ENCODE measurements around the gene SEMA5A. TPM values are rescaled to one million over a fixed set of nuclear protein-coding genes. Genes with fewer than 3 reads are reported as not detected.

Gene SEMA5A
- total RNA-seq, 2 donors from 2014 or later: 0.14 to 0.23 TPM

- Mint-ChIP-seq H3K27me3 (ENCODE audit: low read depth) (no peaks in the 10 kb centered on the region), H3K36me3 (ENCODE audit: insufficient read depth in 2 of 2) (no peaks in the 10 kb centered on the region), H3K27ac (no peak overlapping the region), H3K4me3 (no peak overlapping the region), H3K9me3 (peaks cover 0 to 4% of the 10 kb centered on the region in 2 donors), H3K4me1 (ENCODE audit: low read depth) (no peaks in the 10 kb centered on the region)
- ATAC-seq (replicated peaks in 1 of 2): no peak
- DNase-seq: no peak
Observed at GRCh38 chr5:9320652-9321051, 225.2 kb downstream of the SEMA5A start.

DNA sequence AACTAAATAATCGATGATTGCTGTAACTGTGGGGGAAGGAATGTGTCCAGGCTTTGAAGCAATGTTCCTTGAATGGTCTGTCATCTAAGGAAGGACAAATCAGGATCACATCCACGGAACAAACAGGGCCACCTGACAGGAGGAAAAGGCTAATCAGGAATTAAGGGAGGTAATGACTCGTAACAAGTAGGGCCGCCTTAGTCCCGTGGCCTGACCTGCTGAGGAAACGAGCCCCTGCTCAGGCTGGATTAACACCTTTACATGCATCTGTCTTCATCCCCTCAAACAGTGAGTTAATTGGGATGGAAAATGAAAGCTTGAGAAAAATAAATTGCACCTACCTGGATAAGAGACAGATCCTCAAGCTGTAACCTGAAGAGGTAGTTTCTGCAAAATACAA is 227.8 kb downstream of the SEMA5A start:
- Mint-ChIP-seq H3K27ac (no peak overlapping the region), H3K9me3 (peaks cover 3 to 6% of the 10 kb centered on the region in 2 donors)

GRCh38 chr5:9316733-9317132 is 229.1 kb downstream of the SEMA5A start:
- Mint-ChIP-seq H3K36me3 (ENCODE audit: insufficient read depth in 2 of 2) (no peaks in the 10 kb centered on the region), H3K4me3 (no peak overlapping the region), H3K4me1 (ENCODE audit: low read depth) (no peaks in the 10 kb centered on the region), H3K27me3 (ENCODE audit: low read depth) (no peaks in the 10 kb centered on the region), H3K9me3 (peaks cover 3 to 8% of the 10 kb centered on the region in 2 donors), H3K27ac (no peak overlapping the region)
- DNase-seq (no peak), ATAC-seq (replicated peaks in 1 of 2) (no peak)

More for the DNA sequence above, 227.8 kb downstream of the SEMA5A start:
- no peaks in the 10 kb centered on the region for H3K36me3 Mint-ChIP-seq (ENCODE audit: insufficient read depth in 2 of 2)
- no peak for DNase-seq
- ATAC-seq (replicated peaks in 1 of 2): no peak
- no peaks in the 10 kb centered on the region for H3K27me3 Mint-ChIP-seq (ENCODE audit: low read depth)
- no peaks in the 10 kb centered on the region for H3K4me1 Mint-ChIP-seq (ENCODE audit: low read depth)
- H3K4me3 Mint-ChIP-seq: no peak overlapping the region

DNA sequence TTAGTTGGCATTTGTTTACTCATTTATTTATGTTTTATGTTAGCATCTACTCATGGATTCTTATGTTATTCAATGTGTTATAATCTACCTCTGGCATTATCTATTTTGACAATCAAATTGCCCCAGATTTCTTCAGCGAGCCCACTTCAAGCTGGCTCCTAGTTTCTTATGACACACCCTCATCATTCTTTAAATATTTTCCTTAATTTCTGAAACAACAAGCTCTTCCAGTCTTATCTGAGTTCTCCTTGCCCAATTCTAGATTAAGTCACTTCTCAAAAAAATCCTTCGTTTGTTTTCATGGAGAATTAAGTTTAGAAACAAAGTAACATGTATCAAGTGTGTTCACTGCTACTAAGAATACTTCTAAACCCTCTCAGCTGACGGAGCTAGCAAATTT is 229.8 kb downstream of the SEMA5A start:
- Mint-ChIP-seq H3K4me1 (ENCODE audit: low read depth) (no peaks in the 10 kb centered on the region), H3K27ac (no peak overlapping the region), H3K9me3 (peaks cover 3 to 8% of the 10 kb centered on the region in 2 donors), H3K27me3 (ENCODE audit: low read depth) (no peaks in the 10 kb centered on the region), H3K36me3 (ENCODE audit: insufficient read depth in 2 of 2) (no peaks in the 10 kb centered on the region), H3K4me3 (no peak overlapping the region)
- ATAC-seq (replicated peaks in 1 of 2) (no peak), DNase-seq (no peak)

DNA sequence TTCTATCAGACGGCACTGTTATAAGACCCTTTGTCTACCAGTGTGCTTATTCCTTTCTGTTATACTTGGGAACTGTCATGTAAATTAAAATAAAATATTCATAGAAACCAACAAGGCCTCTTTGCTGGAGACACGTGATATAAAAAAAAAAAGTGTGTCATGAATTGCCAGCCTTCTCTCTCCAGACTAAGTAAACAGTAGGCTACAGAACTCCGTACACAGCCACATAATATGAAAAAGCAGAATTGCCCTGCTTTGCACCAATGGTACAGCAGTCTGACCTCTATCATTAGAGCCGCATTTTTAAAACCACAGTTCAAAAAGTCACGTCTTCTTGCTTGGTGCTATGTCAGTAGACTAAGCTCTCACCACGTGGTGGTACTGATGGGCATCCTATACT is 231.3 kb downstream of the SEMA5A start:
- DNase-seq (no peak), ATAC-seq (replicated peaks in 1 of 2) (no peak)
- Mint-ChIP-seq H3K4me1 (ENCODE audit: low read depth) (no peaks in the 10 kb centered on the region), H3K4me3 (no peak overlapping the region), H3K9me3 (peaks cover 3 to 8% of the 10 kb centered on the region in 2 donors), H3K36me3 (ENCODE audit: insufficient read depth in 2 of 2) (no peaks in the 10 kb centered on the region), H3K27me3 (ENCODE audit: low read depth) (no peaks in the 10 kb centered on the region), H3K27ac (no peak overlapping the region)

GRCh38 chr5:9313751-9314150 is 232.1 kb downstream of the SEMA5A start:
- Mint-ChIP-seq H3K27me3 (ENCODE audit: low read depth) (no peaks in the 10 kb centered on the region), H3K9me3 (peaks cover 3 to 8% of the 10 kb centered on the region in 2 donors), H3K4me3 (no peak overlapping the region), H3K27ac (no peak overlapping the region), H3K4me1 (ENCODE audit: low read depth) (no peaks in the 10 kb centered on the region), H3K36me3 (ENCODE audit: insufficient read depth in 2 of 2) (no peaks in the 10 kb centered on the region)
- ATAC-seq (replicated peaks in 1 of 2) (no peak), DNase-seq (no peak)

DNA sequence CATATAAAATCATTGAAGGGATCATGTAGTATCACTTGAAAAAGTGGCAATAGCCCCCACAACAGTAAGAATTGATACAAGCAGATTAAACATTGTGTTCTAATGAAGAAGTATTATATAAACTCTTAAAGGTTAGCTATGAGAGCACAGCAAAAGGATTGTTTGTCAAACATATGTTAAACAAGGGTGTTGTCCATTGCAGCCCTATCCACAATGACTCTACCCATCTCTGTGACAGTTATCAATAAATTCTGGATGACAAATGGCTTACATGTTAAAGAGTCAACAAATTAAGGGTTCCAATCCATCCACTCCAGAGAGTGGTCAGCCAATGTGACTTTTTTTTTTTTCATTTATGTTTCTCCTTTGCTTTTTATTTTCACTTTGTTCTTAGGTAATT is 238.7 kb downstream of the SEMA5A start:
- Mint-ChIP-seq H3K27me3 (ENCODE audit: low read depth) (no peaks in the 10 kb centered on the region), H3K4me3 (no peak overlapping the region), H3K36me3 (ENCODE audit: insufficient read depth in 2 of 2) (no peaks in the 10 kb centered on the region), H3K4me1 (ENCODE audit: low read depth) (no peaks in the 10 kb centered on the region), H3K27ac (no peak overlapping the region), H3K9me3 (no peaks in the 10 kb centered on the region)
- ATAC-seq (replicated peaks in 1 of 2) (no peak), DNase-seq (no peak)

DNA sequence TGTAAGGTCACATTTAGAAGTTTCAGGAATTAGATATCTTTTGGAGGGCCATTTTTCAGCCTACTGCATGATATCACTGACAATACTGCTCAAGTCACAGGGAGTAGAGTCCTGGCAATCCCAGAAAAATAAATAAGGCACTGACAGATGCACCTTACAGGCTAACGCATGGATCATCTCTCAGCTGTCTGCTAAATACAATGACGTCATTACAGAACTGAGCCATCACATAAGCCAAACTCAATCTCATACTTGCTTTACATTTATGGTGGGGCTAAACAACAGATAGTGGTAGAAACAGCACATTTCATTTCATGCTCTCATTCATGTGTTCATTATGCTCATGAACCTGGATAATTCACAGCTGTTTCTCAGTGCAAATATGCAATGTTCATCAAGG is 243.7 kb downstream of the SEMA5A start:
- Mint-ChIP-seq H3K4me1 (ENCODE audit: low read depth) (no peaks in the 10 kb centered on the region), H3K36me3 (ENCODE audit: insufficient read depth in 2 of 2) (no peaks in the 10 kb centered on the region), H3K27ac (no peak overlapping the region), H3K9me3 (peaks cover 0 to 4% of the 10 kb centered on the region in 2 donors), H3K27me3 (ENCODE audit: low read depth) (no peaks in the 10 kb centered on the region), H3K4me3 (no peak overlapping the region)
- no peak for ATAC-seq (replicated peaks in 1 of 2)
- DNase-seq: no peak

DNA sequence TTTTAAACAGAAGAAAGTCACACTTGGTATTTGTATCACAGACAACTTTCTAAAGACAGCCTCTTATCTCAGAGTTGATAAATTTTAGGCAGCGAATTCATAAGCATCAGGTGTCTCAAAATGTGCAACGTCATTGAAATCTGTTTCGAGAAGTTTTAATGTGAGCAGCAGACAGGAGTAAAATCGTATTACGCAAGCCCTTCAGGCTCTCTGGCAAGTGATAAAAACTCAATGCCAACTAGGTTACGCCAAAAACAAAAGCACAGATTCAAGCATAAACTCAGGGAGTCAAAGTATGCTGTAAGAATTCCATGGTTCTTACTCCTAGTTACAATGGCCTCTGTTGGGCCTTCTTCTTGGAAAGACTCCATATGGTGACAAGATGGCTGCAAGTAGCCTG is 244.7 kb downstream of the SEMA5A start:
- H3K27me3 Mint-ChIP-seq (ENCODE audit: low read depth): no peaks in the 10 kb centered on the region
- H3K4me3 Mint-ChIP-seq: no peak overlapping the region
- DNase-seq (no peak), ATAC-seq (replicated peaks in 1 of 2) (no peak)
- no peak overlapping the region for H3K27ac Mint-ChIP-seq
- H3K9me3 Mint-ChIP-seq: peaks cover 0 to 4% of the 10 kb centered on the region in 2 donors
- H3K4me1 Mint-ChIP-seq (ENCODE audit: low read depth): no peaks in the 10 kb centered on the region
- no peaks in the 10 kb centered on the region for H3K36me3 Mint-ChIP-seq (ENCODE audit: insufficient read depth in 2 of 2)

DNA sequence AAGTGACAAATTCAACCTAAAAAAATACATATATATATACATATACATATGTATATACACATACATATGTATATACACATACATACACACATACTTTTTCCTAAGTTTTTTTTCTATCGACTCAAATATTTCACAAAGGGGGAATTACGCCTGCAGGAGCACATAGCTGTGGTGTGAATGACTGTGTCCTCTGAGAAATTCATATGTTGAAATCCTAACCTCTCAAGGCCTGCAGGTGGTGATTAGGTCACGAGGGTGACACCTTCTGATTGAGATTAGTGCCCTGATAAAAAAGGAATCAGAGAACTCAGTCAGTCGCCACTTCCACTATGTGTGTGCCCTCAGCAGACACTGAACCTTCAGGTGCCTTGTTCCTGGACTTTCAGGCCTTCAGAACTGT is 248.7 kb downstream of the SEMA5A start:
- Mint-ChIP-seq H3K4me3 (no peak overlapping the region), H3K36me3 (ENCODE audit: insufficient read depth in 2 of 2) (no peaks in the 10 kb centered on the region), H3K9me3 (peaks cover 0 to 4% of the 10 kb centered on the region in 2 donors), H3K4me1 (ENCODE audit: low read depth) (no peaks in the 10 kb centered on the region), H3K27me3 (ENCODE audit: low read depth) (no peaks in the 10 kb centered on the region), H3K27ac (no peak overlapping the region)
- ATAC-seq (replicated peaks in 1 of 2) (no peak), DNase-seq (no peak)

- DNase-seq (no peak), ATAC-seq (replicated peaks in 1 of 2) (no peak)
- peaks cover 2 to 4% of the 10 kb centered on the region in 2 donors for H3K9me3 Mint-ChIP-seq
- H3K27ac Mint-ChIP-seq: no peak overlapping the region
- H3K27me3 Mint-ChIP-seq (ENCODE audit: low read depth): no peaks in the 10 kb centered on the region
- H3K36me3 Mint-ChIP-seq (ENCODE audit: insufficient read depth in 2 of 2): no peaks in the 10 kb centered on the region
- no peaks in the 10 kb centered on the region for H3K4me1 Mint-ChIP-seq (ENCODE audit: low read depth)
- no peak overlapping the region for H3K4me3 Mint-ChIP-seq
Observed at GRCh38 chr5:9295466-9295801, 250.4 kb downstream of the SEMA5A start.

GRCh38 chr5:9294793-9295465 is 250.9 kb downstream of the SEMA5A start:
- H3K4me3 Mint-ChIP-seq: no peak overlapping the region
- ATAC-seq (replicated peaks in 1 of 2): no peak
- no peaks in the 10 kb centered on the region for H3K36me3 Mint-ChIP-seq (ENCODE audit: insufficient read depth in 2 of 2)
- no peaks in the 10 kb centered on the region for H3K27me3 Mint-ChIP-seq (ENCODE audit: low read depth)
- peaks cover 2 to 4% of the 10 kb centered on the region in 2 donors for H3K9me3 Mint-ChIP-seq
- H3K4me1 Mint-ChIP-seq (ENCODE audit: low read depth): no peaks in the 10 kb centered on the region
- no peak overlapping the region for H3K27ac Mint-ChIP-seq
- DNase-seq: no peak

DNA sequence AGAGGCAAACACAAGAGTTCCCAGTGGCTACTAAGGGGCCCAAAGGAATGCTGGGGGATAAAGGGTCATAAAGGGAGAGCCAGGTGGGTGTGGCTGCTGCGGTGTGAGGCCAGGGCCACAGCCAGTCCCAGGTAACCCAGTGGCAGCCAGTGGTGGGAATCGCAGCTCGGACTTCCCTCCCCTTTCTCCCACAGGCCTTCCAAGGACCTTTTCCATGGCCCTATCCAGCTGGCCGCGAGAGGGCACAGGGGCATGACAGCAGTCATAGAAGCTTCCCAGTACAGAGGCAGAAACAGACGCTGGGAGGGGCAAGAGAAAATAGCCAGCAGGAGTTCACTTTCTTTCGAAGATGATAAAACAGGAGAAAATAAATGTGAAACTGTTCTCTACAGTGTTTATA is 257.6 kb downstream of the SEMA5A start:
- DNase-seq (no peak), ATAC-seq (replicated peaks in 1 of 2) (no peak)
- no peaks in the 10 kb centered on the region for H3K4me1 Mint-ChIP-seq (ENCODE audit: low read depth)
- H3K27ac Mint-ChIP-seq: no peak overlapping the region
- H3K27me3 Mint-ChIP-seq (ENCODE audit: low read depth): no peaks in the 10 kb centered on the region
- H3K4me3 Mint-ChIP-seq: no peak overlapping the region
- peaks cover 0 to 3% of the 10 kb centered on the region in 2 donors for H3K9me3 Mint-ChIP-seq
- no peaks in the 10 kb centered on the region for H3K36me3 Mint-ChIP-seq (ENCODE audit: insufficient read depth in 2 of 2)

GRCh38 chr5:9284781-9285307 is 261.0 kb downstream of the SEMA5A start:
- H3K9me3 Mint-ChIP-seq: peaks cover 2% of the 10 kb centered on the region in 2 donors
- H3K4me3 Mint-ChIP-seq: no peak overlapping the region
- no peak for ATAC-seq (replicated peaks in 1 of 2)
- no peaks in the 10 kb centered on the region for H3K27me3 Mint-ChIP-seq (ENCODE audit: low read depth)
- DNase-seq: no peak
- H3K36me3 Mint-ChIP-seq (ENCODE audit: insufficient read depth in 2 of 2): no peaks in the 10 kb centered on the region
- no peak overlapping the region for H3K27ac Mint-ChIP-seq
- no peaks in the 10 kb centered on the region for H3K4me1 Mint-ChIP-seq (ENCODE audit: low read depth)
